GM18867 (cell line): ENCODE measurements around the gene CA7.
"Not testable (repeated sequence)": the region's sequence is repeated elsewhere in the genome, so short reads cannot be mapped to it uniquely, and the experiment has no call there.

Source experiments
- ATAC-seq: cut with Tn5 transposase; IDR thresholded peaks from one replicate; pipeline ENCODE4 v1.9.1; 2021; ENCODE audit warnings: mild to moderate bottlenecking, moderate library complexity; ENCODE audit not compliant: unreplicated experiment

The CA7 gene

DNA sequence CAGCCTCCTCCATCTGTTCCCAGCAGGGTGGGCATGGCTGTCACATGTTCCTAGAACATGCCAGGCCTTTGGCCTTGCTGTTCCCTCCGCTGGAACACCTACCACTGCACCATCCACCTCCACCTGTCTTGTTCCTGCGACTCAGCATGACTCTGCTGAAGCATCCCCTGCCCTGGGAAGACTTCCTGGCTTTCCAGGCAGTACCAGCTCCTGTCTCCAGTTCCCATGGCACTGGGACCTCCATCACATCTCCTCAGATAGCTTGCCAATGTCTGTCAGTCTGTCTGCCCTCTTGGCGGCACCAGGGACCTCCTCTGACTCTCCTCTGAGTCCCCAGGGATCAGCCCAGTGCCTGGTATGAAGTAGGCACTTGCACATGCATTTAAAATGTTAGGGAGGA, 51.8 kb downstream of the CA7 start:
- no peak for ATAC-seq

DNA sequence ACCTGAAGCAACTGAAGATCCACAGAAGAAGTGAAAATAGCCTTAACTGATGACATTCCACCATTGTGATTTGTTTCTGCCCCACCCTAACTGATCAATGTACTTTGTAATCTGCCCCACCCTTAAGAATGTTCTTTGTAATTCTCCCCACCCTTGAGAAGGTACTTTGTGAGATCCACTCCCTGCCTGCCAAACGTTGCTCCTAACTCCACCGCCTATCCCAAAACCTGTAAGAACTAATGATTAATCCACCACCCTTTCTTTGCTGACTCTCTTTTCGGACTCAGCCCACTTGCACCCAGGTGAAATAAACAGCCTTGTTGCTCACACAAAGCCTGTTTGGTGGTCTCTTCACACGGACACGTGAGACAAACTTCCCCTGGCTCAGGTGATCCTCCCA, 52.5 kb downstream of the CA7 start:
- ATAC-seq: not testable (repeated sequence)

DNA sequence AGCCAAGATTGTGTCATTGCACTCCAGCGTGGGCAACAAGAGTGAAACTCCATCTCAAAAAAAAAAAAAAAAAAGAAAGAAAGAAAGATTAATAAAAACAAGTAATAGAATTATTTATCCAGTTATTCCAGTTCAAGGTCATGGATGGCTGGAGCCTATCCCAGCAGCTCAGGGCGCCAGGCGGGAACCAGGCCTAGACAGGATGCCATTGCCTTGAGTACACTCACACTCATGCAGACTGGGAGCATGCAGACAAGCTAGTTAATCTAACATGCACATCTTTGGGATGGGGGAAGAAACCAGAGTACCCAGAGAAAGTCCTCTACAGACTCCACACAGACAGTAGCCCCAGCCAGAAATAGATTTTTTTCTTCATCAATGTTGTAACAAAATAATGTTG, 54.0 kb downstream of the CA7 start:
- no peak for ATAC-seq

DNA sequence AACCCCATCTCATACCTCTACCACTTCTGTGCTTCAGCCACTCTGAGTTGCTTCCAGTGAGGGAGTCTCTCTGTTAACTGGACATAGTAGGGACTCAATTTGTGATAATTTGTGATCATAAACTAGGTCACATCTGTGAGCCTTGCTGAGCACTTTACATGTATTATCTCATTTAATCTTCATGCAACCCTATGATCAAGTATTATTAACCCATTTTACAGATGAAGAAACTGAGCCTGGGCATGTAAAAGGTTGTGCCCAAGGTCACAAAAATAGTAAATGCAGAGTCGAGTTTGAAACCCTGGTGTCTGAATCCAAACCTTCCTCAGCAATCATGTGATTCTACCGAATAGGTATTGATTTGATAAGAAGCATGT, 54.7 kb downstream of the CA7 start:
- ATAC-seq: no peak

DNA sequence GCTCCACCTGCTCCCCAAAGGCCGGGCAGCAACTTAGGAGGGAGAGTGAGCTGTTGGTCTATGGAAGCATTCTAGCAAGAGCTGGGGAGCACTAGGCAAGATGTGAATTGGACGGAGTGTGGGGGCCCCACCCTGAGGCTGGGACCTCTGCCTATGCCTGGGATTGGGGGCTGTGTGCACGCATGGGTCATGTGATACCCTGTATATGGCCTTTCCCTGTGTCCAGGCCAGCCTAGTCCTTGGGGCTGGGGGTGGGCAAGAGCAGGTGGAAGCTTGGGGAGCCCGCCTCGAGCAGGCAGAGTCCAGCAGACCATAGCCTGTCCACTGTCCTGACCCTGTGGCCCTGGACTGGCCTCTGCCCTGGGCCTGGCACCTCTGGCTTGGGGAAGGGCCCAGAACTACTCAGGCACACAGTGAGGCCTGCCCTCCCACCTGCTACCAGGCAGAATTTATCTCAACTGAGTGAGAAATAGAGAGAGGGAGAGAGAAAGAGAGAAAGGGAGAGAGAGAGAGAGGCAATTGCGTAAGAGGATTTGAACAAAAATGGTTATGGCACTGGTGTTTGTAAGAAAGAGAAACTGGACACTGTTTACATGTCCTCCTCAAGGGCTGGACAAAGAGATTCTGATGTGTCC, 55.2 kb downstream of the CA7 start:
- ATAC-seq: no peak

DNA sequence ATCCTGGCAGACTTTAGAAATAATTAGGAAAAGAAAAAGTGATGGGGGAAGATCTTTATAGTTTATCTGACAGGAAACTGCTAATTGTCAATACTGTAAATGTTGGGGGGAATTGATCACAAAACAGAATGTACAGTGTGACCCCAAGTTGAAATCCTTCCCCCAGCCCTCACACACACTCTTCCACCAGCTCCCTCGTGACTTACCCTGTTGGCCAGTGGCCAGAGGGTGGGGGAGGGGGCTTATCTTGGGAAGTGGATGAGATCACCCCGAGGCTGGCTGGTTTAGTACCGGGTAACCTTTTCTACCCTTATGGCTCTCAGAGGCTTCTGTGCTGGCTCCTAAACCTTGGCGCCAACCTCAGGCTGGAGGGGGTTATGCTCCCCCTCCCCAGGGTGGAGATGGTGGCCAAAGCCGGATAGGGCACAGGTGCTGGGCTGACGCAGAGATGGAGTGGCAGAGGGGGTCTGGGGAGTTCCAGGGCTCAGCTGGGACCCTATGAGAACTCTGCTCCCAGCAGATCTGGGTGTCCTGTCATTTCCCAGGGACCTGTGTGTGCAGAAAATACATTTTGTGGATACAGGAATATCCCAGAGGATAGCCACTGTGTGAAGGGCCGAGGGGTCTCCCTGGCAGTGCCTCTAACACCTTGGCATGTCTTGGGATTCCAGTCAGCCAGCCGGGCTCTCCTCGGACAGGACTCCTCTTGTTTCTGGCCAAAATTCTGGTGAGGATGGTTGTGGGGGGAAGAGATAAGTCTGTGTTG, 55.9 kb downstream of the CA7 start:
- no peak for ATAC-seq

DNA sequence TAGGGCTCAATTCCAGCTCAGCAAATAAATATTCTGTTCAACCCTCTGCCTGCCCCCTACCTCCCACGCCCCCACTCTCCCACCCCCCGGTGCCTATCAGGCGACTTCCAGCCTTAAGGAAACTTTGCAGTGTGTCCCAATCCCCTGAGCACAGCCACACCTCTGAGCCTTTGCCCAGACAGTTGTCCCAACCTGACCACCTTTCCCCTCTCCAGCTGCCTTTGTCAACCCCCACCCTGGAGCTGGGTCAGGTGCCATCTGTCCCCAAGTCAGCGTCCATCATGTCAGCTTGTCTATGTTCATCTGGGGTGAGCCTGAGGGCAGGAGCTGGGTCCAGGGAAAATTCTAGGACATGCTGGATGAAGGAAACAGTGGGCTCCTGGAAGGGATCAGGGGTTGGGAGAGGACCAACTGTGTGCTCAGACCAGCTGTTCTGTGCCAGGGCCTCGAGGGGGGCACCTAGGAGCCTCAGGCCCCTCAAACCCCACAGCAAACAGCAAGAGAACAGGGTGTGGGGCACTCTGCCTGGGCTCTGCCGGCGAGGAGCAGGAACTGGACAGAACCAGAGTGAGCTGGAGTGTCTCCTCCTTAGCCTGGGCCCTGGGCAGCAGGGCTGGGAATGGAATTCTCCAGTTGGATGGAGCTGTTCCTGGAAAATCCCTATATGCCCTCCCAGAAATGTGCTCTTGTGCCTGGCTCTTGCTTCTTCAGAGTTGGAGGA, 56.7 kb downstream of the CA7 start:
- no peak for ATAC-seq

DNA sequence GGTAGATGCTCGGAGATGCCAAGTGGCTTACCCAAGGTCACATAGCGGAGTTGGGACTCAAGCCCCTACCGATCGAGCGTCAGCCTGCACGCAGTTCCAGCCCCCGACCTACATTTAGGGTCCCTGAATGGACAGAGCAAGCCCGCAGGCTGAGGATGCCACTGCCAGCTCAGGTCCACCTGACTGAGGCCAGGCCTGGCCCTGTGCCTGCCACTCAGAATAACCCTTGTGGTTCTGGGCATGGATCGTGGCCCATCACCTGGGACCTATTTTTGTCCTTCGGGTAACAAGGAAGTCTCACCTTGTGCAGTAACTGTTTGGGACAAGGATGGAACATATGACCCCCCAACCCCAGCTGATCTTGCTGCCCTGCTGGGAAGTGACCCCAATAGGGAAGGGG, 57.4 kb downstream of the CA7 start:
- no peak for ATAC-seq

DNA sequence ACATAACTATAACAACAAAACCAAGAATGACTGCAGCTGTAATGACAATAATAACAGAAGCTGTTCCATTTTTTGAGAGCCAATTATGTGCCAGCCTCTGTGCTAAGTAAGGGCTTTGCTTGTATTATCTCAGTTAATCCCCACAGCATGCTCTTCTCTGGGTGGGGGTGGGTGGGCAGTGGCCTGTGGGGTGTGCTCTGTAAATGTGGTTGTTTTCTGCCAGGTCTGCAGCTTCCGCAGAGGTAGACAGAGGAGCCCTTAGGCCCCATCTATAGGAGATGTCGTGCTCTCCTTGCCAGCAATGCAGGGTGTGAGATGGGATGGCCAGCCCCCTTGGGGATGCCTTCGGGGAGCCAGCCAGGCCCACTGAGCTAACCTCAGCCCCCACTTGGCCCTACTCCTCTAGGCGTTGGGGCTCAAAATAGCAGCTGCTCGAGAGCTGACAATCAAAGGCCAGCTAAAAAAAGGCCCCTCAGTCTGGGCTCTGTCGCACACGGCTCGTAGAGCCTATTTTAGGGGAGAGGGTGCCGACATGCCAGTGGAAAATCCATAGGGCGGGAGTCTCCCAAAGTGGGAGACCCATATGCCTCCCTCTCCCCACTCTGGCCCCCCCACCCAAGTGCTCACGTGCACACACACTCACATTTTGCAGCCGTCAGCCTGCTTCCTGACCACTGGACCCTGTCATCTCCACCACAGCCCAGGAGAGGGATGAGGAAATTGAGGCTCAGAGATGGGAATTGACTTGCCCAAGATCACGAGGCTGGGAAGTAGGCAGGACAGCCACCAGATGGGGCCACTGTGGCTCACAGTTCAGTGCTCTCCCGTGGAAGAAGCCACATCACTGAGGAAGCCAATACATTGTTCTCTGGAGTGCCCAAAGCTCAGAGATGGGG, 58.7 kb downstream of the CA7 start:
- ATAC-seq: no peak
